ENCODE results near the gene APP.

The APP gene

DNA sequence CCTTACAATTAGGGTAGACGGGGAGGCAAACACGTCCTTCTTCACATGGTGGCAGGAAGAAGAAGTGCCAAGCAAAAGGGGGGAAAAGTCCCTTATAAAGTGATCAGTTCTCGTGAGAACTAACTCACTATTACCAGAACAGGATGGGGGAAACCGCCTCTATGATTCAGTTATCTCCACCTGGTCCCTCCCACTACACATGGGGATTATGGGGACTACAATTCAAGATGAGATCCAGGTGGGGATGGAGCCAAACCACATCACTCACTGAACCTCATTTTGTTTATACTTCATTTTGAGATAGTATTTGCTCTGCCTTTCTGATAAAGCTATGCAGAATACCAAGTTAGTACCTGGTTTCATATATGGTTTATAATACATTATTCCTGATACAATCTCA is 26.5 kb downstream of the APP start:
- in situ Hi-C loops (cut with MboI; ENCODE audit: low pct_unique_long_range_greater_than_20kb, low sequenced_read_pairs, unreplicated experiment) = no loop called here

GRCh38 chr21:26142363-26142762 is 28.2 kb downstream of the APP start:
- no peak for TF ChIP-seq CTCF (IDR thresholded peaks at IDR 0.05; ENCODE audit: extremely low read depth, insufficient read depth, missing control alignments)
- in situ Hi-C loops (cut with MboI; ENCODE audit: low pct_unique_long_range_greater_than_20kb, low sequenced_read_pairs, unreplicated experiment) = no loop called here

More for the DNA sequence above, 26.5 kb downstream of the APP start:
- TF ChIP-seq CTCF (IDR thresholded peaks at IDR 0.05; ENCODE audit: extremely low read depth, insufficient read depth, missing control alignments) = no peak
- DNase-seq (ENCODE audit: low spot score) = no peak

DNA sequence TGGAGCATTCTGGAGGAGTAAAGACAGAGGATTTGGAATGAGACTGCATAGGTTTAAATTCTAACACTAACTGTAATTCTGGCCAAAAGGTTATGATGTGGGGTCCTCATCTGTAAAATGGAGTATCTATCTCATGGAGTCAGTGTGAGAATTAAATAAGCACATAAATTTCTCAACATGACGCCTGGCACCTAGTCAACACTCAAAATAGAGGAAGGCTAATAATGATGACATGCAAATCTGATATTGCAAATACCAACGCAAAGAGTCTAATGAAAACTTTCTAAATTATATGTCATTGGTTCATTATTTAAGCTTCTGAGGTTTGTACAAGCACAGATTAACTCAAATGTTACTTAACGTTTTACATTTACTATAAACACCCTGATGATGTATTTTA is 29.6 kb downstream of the APP start:
- no peak for DNase-seq (ENCODE audit: low spot score)
- in situ Hi-C loops (cut with MboI; ENCODE audit: low pct_unique_long_range_greater_than_20kb, low sequenced_read_pairs, unreplicated experiment) = no loop called here
- TF ChIP-seq CTCF (IDR thresholded peaks at IDR 0.05; ENCODE audit: extremely low read depth, insufficient read depth, missing control alignments) = no peak

More at GRCh38 chr21:26142363-26142762, 28.2 kb downstream of the APP start:
- no peak for DNase-seq (ENCODE audit: low spot score)

DNA sequence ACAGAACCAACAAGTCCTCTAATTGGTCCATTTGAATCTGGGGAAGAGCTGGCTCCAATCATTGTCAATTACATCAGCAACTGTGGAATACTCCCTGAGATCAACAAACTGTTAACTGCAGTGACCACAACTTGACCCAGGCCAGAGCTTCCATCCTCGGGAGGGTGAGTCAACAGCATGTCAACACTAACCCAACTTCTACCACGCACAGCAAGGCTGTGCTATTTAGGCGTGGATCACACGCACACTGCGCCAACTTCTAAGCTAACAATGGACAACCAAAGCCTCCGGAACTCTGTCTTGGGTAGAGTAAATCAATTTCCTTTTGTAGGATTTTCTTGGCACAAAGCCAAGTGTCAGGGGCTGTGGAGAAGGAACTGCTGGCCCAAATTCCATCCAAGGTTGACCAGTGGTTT is 30.4 kb downstream of the APP start:
- in situ Hi-C loops (cut with MboI; ENCODE audit: low pct_unique_long_range_greater_than_20kb, low sequenced_read_pairs, unreplicated experiment) = no loop called here
- TF ChIP-seq CTCF (IDR thresholded peaks at IDR 0.05; ENCODE audit: extremely low read depth, insufficient read depth, missing control alignments) = no peak
- no peak for DNase-seq (ENCODE audit: low spot score)

DNA sequence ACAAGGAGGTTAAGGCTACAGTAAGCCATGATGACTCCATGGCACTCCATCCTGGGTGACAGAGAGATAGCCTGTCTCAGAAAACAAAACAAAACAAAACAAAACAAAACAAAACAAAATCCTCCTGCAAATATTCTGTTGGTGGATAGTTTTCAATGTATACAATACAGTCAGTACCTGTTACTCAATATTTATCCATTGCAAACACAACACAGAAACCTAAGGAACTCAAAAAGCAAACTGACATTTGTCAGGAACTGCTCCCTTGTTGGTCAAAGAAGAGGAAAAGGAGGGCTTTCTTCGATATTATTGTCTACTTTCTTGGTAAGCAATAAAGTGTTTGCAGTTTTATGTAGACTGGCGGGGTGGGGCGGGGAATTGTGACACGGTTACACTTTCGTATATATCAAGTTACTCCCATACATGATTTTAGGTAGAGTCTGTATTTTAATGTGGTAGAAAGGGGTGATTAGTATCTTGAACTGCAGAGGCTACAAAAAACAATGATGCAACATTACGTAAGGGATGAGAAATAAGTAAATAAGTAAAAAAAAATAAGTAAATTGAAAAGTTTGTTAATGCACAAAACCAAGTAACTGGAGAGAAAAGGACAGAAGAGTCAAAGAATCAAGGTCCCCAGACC is 31.8 kb downstream of the APP start:
- in situ Hi-C loops (cut with MboI; ENCODE audit: low pct_unique_long_range_greater_than_20kb, low sequenced_read_pairs, unreplicated experiment) = no loop called here
- no peak for DNase-seq (ENCODE audit: low spot score)
- no peak for TF ChIP-seq CTCF (IDR thresholded peaks at IDR 0.05; ENCODE audit: extremely low read depth, insufficient read depth, missing control alignments)

GRCh38 chr21:26137379-26138060 is 33.0 kb downstream of the APP start:
- no peak for DNase-seq (ENCODE audit: low spot score)
- no peak for TF ChIP-seq CTCF (IDR thresholded peaks at IDR 0.05; ENCODE audit: extremely low read depth, insufficient read depth, missing control alignments)
- in situ Hi-C loops (cut with MboI; ENCODE audit: low pct_unique_long_range_greater_than_20kb, low sequenced_read_pairs, unreplicated experiment) = no loop called here

Data from GM13977 (cell line).